Right atrium auricular region (tissue), 2 donors: ENCODE measurements around the gene TMEM219. TPM values are rescaled to one million over a fixed set of nuclear protein-coding genes. Genes with fewer than 3 reads are reported as not detected.

ENCODE experiments used
- DNase-seq: peaks from one replicate; pipeline ENCODE4 v3.0.0-alpha.2; 2019; ENCODE audit warnings: low spot score
- H3K27ac ChIP-seq, 2 donors: fragments of 200-600 bp; sonication (generic); 1 replicate in 1 of 2; 2 replicates in 1 of 2; pipeline ENCODE4 v1.5.1; 2016 to 2019
- H3K27me3 ChIP-seq, 2 donors: fragments of 200-600 bp; sonication (generic); one replicate each; pipeline versions ENCODE4 v1.5.1 to v1.6.0; 2017 to 2019
- H3K36me3 ChIP-seq: fragments of 200-600 bp; sonication (generic); one replicate; pipeline ENCODE4 v1.5.1; 2016
- H3K4me1 ChIP-seq, 2 donors: fragments of 200-600 bp; sonication (generic); one replicate each; pipeline versions ENCODE4 v1.5.1 to v1.6.0; 2017 to 2019
- H3K4me3 ChIP-seq, 2 donors: fragments of 200-600 bp; sonication (generic); 1 replicate in 1 of 2; 2 replicates in 1 of 2; pipeline ENCODE4 v1.5.1; 2017 to 2019; ENCODE audit warnings: mild to moderate bottlenecking in 1 of 2, moderate library complexity in 1 of 2
- H3K9me3 ChIP-seq, 2 donors: fragments of 200-600 bp; sonication (generic); one replicate each; pipeline ENCODE4 v1.5.1; 2019
- CTCF ChIP-seq, 2 donors: fragments of 200-600 bp; sonication (generic); IDR thresholded peaks; one replicate each; pipeline ENCODE4 v1.5.1; 2019; ENCODE audit warnings: antibody characterized with exemption in 2 of 2
- total RNA-seq, 2 donors: library from RNA; depleted of rRNA; stranded (reverse); fragments of >200 nt; gene quantifications; one replicate each; pipeline ENCODE4 v1.1.0, GENCODE V29; 2016

The TMEM219 gene
- total RNA-seq, 2 donors from 2014 or later: 100 to 107 TPM

GRCh38 chr16:29971304-29971703 lies 9.4 kb downstream of the TMEM219 start:
- no peak overlapping the region for H3K27ac ChIP-seq
- H3K9me3 ChIP-seq: no peaks in the 10 kb centered on the region
- H3K4me3 ChIP-seq: no peak overlapping the region
- H3K27me3 ChIP-seq: no peaks in the 10 kb centered on the region
- TF ChIP-seq CTCF (IDR thresholded peaks at IDR 0.05): no peak
- H3K36me3 ChIP-seq: peaks cover 12% of the 10 kb centered on the region
- peaks cover 0 to 21% of the 10 kb centered on the region in 2 donors for H3K4me1 ChIP-seq
- no peak for DNase-seq

- H3K27me3 ChIP-seq: no peaks in the 10 kb centered on the region
- no peaks in the 10 kb centered on the region for H3K9me3 ChIP-seq
- no peak overlapping the region for H3K4me3 ChIP-seq
- H3K4me1 ChIP-seq: peaks cover 0 to 33% of the 10 kb centered on the region in 2 donors
- TF ChIP-seq CTCF (IDR thresholded peaks at IDR 0.05): no peak
- no peak overlapping the region for H3K27ac ChIP-seq
- peaks cover 13% of the 10 kb centered on the region for H3K36me3 ChIP-seq
- DNase-seq: no peak
Measured at GRCh38 chr16:29972500-29972899, 10.6 kb downstream of the TMEM219 start.

- no peak for DNase-seq
- H3K9me3 ChIP-seq: no peaks in the 10 kb centered on the region
- peak overlapping the region in 1 of 2 donors; percentile 91 for H3K27ac ChIP-seq
- TF ChIP-seq CTCF (IDR thresholded peaks at IDR 0.05): no peak
- H3K27me3 ChIP-seq: no peaks in the 10 kb centered on the region
- H3K36me3 ChIP-seq: peaks cover 16% of the 10 kb centered on the region
- peak overlapping the region in 1 of 2 donors; percentile 96 for H3K4me3 ChIP-seq
- H3K4me1 ChIP-seq: peaks cover 0 to 38% of the 10 kb centered on the region in 2 donors
Measured at GRCh38 chr16:29972992-29973383, 11.1 kb downstream of the TMEM219 start.

DNA sequence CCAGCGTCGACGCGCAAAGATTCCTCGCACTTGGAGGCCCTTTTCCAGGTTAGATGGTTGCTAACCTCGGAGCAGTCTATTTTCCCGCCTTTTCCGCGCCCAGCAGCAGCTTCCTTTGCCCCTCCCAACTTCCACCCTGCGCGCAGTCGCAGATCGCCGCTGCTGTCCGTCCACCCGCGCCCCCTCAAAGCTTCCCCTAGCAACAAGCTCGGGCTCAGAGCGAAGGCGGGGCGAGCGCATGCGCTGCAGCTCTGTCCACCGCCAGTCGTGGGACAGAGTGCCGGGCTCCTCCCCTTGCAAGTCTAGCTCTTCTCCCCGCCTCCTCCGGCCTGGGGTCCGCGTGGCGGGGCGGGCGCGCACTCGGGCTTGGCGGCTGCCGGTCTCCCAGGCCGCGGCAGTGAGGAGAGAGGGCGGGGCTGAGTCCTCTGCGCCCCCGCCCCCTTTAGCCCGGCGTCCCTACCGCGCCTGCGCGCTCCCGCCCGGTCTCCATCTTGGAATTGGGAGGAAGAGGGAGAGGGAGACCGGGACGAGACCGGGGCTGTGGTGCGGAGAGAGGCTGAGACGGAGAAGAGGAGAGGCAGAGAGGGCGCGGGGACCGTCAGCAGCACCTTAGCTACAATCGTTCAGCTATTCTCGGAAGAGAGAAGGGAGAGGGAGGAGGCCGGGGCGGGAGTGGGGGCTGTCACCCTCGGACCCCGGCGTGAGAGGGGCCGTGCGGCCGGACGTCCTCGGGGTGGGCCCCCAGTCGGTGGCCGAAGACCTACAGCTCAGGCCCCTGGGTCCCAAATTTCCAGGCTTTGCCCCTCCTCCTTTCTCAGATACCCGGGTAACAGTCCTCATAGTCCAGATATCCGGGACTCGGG lies 11.7 kb downstream of the TMEM219 start, which contains the start of gene TAOK2:
TSS of gene TAOK2 (plus strand) at position 485 of the 863 bp plus-strand sequence. CDS start 3,905 bp downstream, outside the sequence.
- H3K9me3 ChIP-seq: no peaks in the 10 kb centered on the region
- peaks cover 0 to 44% of the 10 kb centered on the region in 2 donors for H3K4me1 ChIP-seq

More for the DNA sequence above, 11.7 kb downstream of the TMEM219 start, which contains the start of gene TAOK2:
- Histone ChIP-seq H3K4me3 (peak within 1 kb of the TSS; percentile 88 to 96), H3K27me3 (no peaks in the 10 kb centered on the region), H3K36me3 (peaks cover 16% of the 10 kb centered on the region), H3K27ac (peak within 1 kb of the TSS; percentile 91 to 97)
- no peak for TF ChIP-seq CTCF (IDR thresholded peaks at IDR 0.05)
- DNase-seq: peak; percentile 98
